ENCODE data around the gene PCCA.
"Not testable (repeated sequence)": the region's sequence is repeated elsewhere in the genome, so short reads cannot be mapped to it uniquely, and the experiment has no call there.

The PCCA gene, protein sequence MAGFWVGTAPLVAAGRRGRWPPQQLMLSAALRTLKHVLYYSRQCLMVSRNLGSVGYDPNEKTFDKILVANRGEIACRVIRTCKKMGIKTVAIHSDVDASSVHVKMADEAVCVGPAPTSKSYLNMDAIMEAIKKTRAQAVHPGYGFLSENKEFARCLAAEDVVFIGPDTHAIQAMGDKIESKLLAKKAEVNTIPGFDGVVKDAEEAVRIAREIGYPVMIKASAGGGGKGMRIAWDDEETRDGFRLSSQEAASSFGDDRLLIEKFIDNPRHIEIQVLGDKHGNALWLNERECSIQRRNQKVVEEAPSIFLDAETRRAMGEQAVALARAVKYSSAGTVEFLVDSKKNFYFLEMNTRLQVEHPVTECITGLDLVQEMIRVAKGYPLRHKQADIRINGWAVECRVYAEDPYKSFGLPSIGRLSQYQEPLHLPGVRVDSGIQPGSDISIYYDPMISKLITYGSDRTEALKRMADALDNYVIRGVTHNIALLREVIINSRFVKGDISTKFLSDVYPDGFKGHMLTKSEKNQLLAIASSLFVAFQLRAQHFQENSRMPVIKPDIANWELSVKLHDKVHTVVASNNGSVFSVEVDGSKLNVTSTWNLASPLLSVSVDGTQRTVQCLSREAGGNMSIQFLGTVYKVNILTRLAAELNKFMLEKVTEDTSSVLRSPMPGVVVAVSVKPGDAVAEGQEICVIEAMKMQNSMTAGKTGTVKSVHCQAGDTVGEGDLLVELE

DNA sequence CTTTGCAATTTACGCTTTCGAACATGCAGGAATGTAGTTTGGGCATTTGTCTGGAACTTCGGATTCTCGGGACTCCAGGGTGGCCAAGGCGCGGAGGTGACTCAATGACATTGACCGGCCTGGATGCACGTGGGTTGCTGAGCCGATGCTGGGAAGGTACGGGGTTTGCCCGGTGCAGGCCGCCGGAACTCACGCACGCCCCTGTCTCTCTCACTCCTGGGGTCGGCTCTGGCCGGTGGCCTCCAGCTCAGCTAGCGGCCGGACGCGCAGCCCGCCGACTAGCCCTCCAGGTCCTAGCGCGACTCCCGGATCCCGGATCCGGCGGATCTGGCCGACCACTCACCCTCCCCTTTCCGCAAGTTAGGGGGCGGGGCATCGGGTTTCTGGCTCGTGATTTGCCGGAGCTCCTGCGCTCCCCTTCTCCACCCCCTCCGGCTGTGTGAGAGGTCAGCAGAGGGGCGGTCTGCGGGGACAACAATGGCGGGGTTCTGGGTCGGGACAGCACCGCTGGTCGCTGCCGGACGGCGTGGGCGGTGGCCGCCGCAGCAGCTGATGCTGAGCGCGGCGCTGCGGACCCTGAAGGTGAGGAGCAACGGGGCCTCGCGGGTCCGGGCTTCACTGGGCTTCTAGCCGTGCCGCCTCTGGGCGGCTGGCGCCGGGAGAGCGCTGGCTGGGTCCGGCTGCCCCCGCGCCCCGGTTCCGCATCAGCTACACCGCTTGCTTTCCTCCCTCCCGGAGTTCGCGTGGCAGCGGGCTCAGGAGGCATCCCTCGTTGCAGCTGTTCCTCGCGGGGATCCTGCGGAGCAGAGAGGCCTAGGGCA, at the start of gene PCCA:
TSS of gene PCCA (plus strand) at position 450 of the 821 bp plus-strand sequence. CDS start at position 478, 28 bp downstream.
- DNase-seq (ENCODE audit: low read depth) = peak; percentile 77

DNA sequence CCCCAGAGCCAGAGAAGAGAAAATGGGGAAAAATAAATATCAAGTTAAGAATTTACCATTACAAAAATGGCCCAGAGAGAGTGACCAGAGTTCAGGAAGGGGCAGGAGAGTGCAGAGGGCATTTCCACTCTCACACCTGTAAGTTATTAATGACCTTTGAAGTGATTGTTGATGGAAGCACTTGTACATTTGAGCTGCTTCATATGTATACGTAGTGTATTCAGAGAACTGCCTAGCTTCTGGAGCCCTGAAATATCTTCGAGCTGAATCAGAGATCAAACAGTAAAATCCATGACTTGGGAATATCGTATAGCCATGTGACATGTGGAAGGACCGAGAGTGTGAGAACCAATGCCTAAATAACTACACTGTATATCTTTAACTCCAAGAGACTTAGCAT, 49.2 kb upstream of the PCCA start:
- no peak for DNase-seq (ENCODE audit: low read depth)

DNA sequence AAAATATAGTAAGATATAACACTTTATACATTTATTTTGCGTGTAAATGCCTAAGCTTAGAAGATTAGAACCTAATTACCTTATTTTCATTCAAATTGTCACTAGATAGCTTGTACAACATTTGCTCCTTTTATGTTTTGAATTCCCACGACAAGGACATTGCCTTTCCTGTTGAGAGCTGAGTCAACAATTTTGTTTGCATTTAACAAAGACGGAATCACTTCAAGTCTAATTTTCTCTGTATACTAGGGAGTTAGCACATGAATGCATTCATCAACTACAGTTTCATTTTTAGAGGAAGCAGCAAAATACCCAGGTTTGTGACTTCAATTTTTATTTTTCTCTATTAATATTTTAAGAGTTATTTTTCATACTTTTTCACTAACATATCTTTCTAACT, 48.7 kb upstream of the PCCA start:
- DNase-seq (ENCODE audit: low read depth) = no peak

DNA sequence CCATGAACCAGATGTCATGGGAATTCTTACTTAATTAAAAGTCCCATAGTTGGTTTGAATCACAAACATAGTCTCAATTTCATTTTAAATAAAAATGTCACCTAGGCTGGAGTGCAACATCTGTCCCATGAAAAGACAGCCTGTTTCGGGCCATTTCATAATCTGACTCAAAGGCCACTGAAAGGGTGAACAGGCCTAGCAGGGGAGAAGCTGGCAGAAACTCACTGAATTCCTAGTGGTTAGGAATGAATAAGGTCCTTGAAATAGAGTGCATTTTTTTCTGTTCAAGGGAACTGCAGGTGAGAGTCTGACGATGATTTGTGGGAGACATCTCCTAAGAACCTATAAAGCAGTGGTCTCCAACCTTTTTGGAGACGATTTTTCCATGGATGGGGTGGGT, 44.0 kb upstream of the PCCA start:
- no peak for DNase-seq (ENCODE audit: low read depth)

DNA sequence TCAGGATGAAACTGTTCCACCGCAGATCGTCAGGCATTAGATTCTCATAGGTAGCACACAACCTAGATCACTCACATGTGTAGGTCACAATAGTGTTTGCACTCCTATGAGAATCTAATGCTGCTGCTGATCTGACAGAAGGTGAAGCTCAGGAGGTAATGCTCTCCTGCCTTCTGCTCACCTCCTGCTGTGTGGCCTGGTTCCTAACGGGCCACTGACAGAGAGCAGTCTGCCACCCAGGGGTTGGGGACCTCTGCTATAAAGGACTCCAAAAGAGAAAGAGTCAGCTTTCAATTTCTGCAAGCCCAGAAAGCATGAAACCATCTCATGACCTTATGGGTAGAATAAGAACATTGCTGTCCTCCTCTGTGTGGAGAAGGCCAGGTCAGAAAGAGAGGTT, 43.5 kb upstream of the PCCA start:
- DNase-seq (ENCODE audit: low read depth) = no peak

DNA sequence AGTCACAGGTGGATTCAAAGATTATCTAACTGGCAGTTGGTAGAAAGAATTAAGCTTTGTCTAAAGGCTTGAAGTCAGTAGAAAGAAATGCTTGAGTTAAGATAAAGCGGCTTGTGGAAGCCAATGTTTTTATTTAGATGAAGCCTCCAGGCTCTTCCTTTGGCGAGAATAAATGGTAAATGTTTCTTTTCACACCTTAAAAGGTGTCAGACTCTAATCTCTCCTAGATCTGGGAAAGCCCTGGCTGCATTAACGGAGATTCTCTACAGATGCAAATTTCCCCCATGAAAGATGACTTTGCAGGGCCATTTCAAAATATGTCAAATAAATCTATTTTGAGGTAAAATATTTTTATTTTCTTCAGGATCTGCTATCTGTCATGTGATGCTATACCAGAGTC, 37.8 kb upstream of the PCCA start:
- no peak for DNase-seq (ENCODE audit: low read depth)

DNA sequence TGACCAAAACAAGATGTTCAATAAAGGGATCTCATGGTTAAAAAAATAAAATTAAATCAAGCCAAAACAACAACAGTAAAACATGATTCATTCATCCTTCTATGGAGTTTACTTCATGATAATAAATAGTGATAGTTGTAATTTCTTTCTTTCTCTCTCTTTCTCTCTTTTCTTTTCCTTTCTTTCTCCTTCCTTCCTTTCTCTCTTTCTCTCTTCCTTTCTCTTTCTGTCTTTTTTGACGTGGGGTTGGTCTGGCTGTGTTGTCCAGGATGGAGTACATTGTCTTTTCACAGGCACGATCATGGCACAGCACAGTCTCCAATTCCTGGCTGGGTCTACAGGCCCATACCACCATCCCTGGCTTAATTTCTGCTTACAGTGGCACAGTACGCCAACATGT, 29.1 kb upstream of the PCCA start:
- DNase-seq (ENCODE audit: low read depth) = no peak

DNA sequence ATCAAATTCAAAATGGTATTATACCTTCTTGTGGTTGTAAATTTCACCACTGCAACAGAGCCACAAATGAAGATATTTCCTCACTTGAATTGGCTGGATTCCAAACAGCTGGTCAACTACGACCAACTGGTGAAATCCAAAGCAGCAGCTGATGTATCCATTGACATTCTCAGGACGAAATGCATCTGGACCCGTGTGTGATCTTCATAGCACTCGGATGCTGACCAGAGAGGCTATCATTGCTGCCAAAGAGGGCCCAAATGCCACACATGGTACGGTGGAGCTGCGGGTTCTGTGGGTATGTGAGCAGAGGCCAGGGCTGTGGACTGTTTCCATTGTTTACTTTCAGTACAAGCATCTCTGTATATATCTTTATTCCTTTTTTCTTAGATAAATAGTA, 25.6 kb upstream of the PCCA start:
- no peak for DNase-seq (ENCODE audit: low read depth)

DNA sequence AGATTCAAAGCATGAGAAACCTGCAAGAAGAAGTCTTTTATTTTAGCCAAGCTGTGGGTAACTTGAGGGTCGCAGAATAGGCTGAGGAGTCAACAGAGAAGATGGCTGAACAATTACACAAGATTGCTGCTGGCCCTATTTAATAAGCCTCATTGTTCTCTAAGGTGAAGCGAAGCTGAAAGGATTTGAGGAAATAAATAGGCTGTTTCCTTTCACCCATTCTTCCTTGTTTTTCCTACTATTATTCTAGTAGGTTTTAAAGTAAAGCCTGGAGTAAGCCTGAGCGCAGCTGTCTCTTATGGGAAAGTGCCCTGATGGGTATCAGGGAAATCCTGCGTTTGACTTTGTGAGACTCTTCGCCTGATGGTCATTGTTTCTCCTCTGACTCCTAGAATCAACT, 25.0 kb upstream of the PCCA start:
- DNase-seq (ENCODE audit: low read depth) = no peak

DNA sequence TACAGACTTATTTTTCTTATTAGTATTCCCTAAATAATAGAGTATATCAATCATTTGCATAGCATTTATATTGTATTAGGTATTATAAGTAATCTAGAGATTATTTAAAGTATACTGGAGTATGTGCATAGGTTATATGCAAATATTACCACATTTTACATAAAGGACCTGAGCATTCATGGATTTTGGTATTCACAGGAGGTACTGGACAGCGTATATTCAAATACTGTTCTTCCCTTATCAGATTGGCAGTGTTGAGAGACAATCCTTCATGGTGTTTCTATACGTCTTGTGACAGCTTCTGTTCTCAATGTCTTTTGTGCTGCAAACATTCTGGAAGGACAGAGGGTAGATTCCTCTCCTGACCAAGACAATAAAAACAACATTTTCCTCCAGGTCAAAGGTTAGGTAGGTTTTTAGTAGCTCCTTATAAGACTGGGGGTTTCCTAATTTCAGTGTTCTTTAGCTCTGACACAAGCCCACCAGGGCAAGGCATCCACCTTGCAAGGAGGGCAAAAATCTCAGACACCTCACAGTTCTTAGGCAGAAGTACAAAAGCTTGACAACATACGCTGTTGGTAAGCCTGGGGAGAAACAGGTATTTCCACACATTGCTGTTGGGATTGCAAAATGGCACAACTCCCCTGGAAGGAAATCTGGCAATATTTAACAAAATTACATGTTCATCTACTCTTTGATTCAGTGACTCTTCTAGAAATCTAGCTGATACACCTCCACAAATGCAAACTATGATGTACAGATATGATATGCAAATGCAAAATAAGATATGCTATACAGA, 20.6 kb upstream of the PCCA start:
- DNase-seq (ENCODE audit: low read depth) = no peak

DNA sequence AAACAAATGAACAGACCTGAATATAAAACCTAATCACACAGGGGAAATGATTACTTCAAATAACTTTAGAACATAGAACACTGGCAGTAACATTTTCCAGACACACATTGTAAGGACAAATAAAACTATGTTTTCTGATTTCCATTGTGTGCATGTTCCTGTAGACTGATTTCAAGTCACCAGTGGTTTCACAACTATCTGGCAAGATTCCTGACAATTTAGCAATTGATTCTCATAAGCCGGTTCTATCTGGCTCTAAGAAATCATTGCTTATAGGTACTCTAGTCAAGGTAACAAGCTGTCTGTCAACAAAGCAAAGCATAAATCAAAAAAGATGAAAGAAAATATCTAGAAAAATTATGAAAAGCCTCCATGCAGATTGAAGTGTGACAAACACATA, 19.6 kb upstream of the PCCA start:
- DNase-seq (ENCODE audit: low read depth) = no peak

DNA sequence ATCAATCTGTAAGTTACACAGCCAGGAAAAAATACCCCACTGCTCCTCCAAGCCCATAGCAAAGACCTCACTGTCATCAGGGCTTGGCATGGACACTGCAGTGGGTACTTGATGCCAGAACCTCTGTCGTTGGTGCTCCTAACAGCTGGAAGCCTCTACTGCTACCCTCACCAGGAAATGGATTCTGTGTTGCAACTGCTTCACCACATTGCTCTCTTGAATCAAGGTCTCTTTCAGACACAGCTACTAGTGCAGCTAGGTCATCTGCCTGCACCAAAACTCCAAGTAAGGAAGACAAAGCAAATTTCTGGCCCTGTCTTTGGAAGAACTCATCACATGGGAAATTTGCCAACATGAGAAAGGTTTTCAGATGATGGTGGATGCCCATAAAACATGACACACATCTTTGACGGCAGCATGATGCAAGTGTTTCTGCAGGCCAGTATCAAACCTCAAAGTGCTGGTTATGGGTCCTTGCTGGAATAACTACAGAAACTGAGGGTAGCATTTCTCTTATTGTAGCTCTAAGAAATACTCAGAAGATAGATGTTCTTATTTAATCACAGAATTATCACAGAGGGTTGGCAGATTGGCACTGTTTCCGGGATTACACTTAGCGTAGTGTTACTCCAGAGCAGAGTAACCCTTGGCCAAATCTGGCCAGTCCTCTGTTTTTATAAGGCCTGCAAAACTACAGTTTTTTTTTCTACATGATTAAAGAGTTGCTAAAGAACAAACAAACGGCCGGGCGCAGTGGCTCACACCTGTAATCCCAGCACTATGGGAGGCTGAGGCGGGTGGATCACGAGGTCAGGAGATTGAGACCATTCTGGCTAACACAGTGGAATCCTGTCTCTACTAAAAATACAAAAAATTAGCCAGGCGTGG, 12.9 kb upstream of the PCCA start:
- no peak for DNase-seq (ENCODE audit: low read depth)

DNA sequence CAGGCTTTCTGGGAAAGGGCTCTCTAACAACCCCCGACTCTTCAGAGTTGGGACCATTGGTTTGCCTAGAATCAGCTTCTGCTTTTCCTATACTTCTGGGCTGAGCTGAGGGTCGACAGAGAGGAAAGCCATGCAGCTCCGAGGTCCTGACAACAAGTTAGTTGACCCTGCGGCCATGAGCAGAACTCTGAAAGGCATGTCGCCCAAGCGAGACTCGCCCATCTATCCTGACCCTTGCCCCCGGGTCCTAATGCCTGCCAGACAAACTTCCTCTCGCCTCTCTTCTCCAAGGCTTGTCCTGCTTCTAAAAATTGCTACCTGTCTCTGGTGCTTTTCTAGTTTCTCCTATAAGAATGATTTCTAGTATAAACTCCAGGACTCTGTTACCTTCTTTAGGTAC, 9.9 kb upstream of the PCCA start:
- DNase-seq (ENCODE audit: low read depth) = not testable (repeated sequence)

DNA sequence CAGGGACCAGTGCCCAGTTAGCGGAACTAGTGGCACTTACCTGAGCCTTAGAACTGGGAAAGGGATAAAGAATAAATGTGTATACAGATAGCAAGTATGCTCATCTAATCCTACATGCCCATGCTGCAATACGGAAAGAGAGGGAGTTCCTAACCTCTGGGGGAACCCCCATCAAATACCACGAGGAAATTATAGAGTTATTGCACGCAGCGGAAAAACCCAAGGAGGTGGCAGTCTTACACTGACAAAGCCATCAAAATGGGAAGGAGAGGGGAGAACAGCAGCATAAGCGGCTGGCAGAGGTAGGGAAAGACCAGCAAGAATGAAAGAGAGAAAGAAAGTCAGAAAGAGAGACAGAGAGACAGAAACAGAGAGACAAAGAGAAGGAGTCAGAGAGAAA, 5.5 kb upstream of the PCCA start:
- not testable (repeated sequence) for DNase-seq (ENCODE audit: low read depth)

DNA sequence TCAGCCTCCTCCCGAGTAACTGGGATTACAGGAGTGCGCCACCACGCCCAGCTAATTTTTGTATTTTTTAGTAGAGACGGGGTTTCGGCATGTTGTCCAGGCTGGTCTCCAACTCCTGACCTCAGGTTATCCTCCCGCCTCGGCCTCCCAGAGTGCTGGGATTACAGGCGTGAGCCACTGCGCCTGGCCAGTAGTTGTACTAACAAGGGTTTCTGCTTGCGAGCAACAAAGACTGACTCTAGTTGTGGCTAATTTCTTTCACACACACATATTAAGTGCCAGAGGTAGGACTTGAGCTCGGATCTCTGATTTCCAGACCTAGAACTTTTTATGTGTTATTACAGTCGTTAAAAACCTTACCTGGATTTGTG, 635 bp upstream of the PCCA start:
- DNase-seq (ENCODE audit: low read depth) = no peak

DNA sequence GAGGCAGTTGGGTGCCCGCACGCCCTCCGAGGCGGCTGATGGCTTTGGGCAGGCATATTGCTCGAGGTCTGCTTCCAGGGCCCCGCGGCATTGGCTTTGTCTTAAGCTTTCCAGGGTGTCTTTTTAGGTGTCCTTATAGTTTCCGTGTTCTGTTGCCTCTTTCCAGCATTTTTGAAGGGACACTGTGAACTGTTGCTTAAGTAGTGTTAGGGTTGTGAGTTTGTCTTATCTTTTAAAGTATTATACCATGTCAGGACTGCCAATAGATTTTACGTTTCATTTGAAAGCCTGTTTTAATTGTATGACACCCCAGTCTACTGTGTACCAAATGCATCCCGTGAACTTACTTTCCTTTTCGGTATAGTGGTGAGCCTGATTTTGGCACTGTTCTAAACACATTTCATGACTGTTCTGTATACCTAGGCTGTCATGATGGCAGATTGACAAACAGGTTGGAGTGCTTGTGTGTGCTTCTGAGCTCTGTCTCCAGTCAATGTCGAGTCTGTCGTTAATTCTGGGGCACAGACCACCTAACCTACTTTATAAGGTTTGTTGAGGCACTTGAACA, 656 bp downstream of the PCCA start:
- DNase-seq (ENCODE audit: low read depth) = no peak

DNA sequence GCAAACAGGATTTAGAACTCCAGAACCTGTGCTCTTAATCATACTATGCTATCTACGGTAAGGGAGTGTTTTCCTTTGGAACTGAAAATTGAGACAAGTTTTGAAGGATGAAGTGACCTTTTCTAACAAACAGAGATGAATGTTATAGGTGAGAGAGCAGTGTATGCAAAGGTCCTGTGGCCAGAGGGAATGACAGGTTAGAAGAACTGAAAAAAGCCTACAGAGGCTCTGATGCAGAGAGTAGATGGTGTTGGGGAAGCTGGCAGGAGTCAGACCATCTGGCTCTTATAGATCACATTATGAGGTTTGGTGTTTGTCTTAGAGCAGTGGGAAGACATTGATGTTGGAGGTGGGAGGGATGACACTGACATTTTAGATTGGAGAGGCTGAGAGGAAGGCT, 2.0 kb downstream of the PCCA start:
- no peak for DNase-seq (ENCODE audit: low read depth)

DNA sequence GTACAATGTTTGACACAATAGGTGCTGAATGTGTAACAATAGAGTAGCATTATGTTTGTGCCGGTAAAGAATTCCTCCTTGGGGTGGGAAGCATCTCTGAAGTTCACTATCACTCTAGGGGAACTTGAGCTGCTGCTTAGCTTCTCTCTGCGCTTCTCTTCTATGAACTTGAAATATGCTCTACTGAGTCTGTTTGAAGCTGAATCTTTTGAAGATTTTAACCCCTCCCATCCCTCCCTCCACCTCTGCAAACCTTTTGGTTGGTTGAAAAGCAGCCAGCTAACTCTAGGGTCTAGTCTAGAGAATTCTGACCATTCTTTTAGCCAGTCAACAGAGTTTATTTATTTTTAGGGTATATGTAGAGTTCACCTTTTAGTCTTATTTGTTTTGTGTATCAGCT, 2.5 kb downstream of the PCCA start:
- DNase-seq (ENCODE audit: low read depth) = no peak

DNA sequence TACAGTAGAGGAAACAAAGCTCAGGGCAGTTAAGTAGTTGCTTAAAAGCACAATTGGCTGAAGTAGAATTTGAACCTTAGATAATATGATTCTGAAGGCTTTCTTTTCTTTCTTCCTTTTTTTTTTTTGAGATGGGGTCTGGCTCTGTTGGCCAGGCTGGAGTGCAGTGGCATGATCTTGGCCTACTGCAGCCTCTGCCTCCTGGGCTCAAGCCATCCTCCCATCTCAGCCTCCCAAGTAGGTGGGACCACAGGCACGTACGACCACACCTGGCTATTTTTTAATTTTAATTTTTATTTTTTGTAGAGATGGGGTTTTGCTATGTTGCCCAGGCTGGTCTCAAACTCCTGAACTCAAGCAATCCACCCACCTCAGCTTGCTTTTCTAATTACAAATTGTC, 3.4 kb downstream of the PCCA start:
- not testable (repeated sequence) for DNase-seq (ENCODE audit: low read depth)

DNA sequence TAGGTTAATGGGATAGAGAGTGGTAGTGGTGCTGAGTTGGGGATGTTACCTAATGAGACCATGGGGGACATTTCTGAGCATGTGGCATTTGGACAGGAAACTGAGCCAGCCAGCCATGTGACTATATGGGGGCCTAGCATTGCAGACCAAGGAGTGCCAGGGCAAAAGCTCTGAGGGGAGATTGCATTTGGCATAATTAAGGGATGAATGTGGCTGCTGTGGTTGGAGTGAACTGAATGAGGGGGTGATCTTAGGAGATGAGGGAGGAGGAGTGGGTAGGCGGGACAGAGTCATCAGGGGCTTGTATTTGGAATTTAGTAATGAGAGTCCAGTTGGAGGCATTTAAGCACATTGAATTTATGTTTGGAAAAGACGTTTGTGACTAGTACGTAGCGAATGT, 6.6 kb downstream of the PCCA start:
- DNase-seq (ENCODE audit: low read depth) = no peak

DNA sequence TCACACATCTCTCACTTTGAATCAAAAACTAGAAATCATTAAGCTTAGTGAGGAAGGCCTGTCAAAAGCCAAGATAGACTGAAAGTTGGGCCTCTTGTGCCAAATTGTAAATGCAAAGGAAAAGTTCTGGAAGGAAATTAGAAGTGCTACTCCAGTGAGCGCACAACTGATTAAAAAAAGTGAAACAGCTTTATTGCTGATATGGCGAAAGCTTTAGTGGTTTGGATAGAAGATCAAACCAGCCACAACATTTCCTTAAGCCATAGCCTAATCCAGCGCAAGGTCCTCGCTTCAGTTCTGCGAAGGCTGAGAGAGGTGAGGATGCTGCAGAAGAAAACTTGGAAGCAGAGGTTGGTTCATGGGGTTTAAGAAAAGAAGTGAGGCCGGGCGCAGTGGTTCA, 7.6 kb downstream of the PCCA start:
- no peak for DNase-seq (ENCODE audit: low read depth)
